RWPE2 (cell line): ENCODE data around the gene PATJ.

Source experiments
- ATAC-seq: fragments of 200-7000 bp; cut with Tn5 transposase; 3 replicates; pipeline ENCODE4 v1.9.1; 2021; ENCODE audit warnings: low read depth
- DNase-seq: peaks from one replicate; pipeline ENCODE4 v3.0.0-alpha.2; 2020; ENCODE audit warnings: low spot score
- H3K27ac ChIP-seq: fragments of 450-650 bp; 2 replicates; pipeline ENCODE4 v1.5.1; 2017; ENCODE audit warnings: mild to moderate bottlenecking; ENCODE audit not compliant: poor library complexity, severe bottlenecking
- H3K27me3 ChIP-seq: fragments of 250-450 bp; sonication (Bioruptor Pico); 2 replicates; pipeline ENCODE4 v1.5.1; 2021; ENCODE audit warnings: mild to moderate bottlenecking, moderate library complexity; ENCODE audit not compliant: insufficient read depth, poor library complexity, severe bottlenecking
- H3K36me3 ChIP-seq: fragments of 250-450 bp; sonication (Bioruptor Pico); 2 replicates; pipeline ENCODE4 v1.5.1; 2020; ENCODE audit warnings: low read depth, mild to moderate bottlenecking, moderate library complexity
- H3K4me1 ChIP-seq: fragments of 250-450 bp; sonication (Bioruptor Pico); 2 replicates; pipeline ENCODE4 v1.5.1; 2021; ENCODE audit warnings: mild to moderate bottlenecking, moderate library complexity; ENCODE audit not compliant: insufficient read depth, poor library complexity, severe bottlenecking
- H3K4me3 ChIP-seq: fragments of 250-450 bp; sonication (Bioruptor Pico); 2 replicates; pipeline ENCODE4 v1.5.1; 2021; ENCODE audit warnings: mild to moderate bottlenecking, moderate library complexity; ENCODE audit not compliant: severe bottlenecking
- H3K9me3 ChIP-seq: fragments of 250-450 bp; sonication (Bioruptor Pico); 2 replicates; pipeline ENCODE4 v1.5.1; 2021; ENCODE audit warnings: mild to moderate bottlenecking, moderate library complexity; ENCODE audit not compliant: severe bottlenecking
- CTCF ChIP-seq: fragments of 450-650 bp; IDR thresholded peaks from one replicate; pipeline ENCODE4 v1.5.1; 2017; ENCODE audit warnings: mild to moderate bottlenecking, moderate library complexity; ENCODE audit not compliant: poor library complexity, severe bottlenecking

PATJ gene

GRCh38 chr1:62107923-62108322 is 365.6 kb downstream of the PATJ start:
- H3K4me1 ChIP-seq, result no peaks in the 10 kb centered on the region
- no peak overlapping the region for H3K4me3 ChIP-seq
- peak; percentile 50; the same call in 1 of the 3 replicates for ATAC-seq
- no peaks in the 10 kb centered on the region for H3K9me3 ChIP-seq
- TF ChIP-seq CTCF, result no peak
- no peaks in the 10 kb centered on the region for H3K27me3 ChIP-seq
- no peaks in the 10 kb centered on the region for H3K36me3 ChIP-seq
- no peak overlapping the region for H3K27ac ChIP-seq
- DNase-seq, result no peak

- Histone ChIP-seq H3K9me3 (no peaks in the 10 kb centered on the region), H3K27me3 (no peaks in the 10 kb centered on the region), H3K36me3 (no peaks in the 10 kb centered on the region), H3K4me1 (no peaks in the 10 kb centered on the region), H3K4me3 (no peak overlapping the region), H3K27ac (no peak overlapping the region)
- no peak for TF ChIP-seq CTCF
- DNase-seq (no peak), ATAC-seq (no peak)
These were observed 366.8 kb downstream of the PATJ start for GRCh38 chr1:62109124-62109523.

GRCh38 chr1:62110198-62110817 is 368.0 kb downstream of the PATJ start:
- ATAC-seq (no peak), DNase-seq (no peak)
- H3K27ac ChIP-seq, result no peak overlapping the region
- no peaks in the 10 kb centered on the region for H3K36me3 ChIP-seq
- H3K27me3 ChIP-seq, result no peaks in the 10 kb centered on the region
- H3K9me3 ChIP-seq, result no peaks in the 10 kb centered on the region
- no peak overlapping the region for H3K4me3 ChIP-seq
- TF ChIP-seq CTCF, result no peak
- no peaks in the 10 kb centered on the region for H3K4me1 ChIP-seq

- Histone ChIP-seq H3K27me3 (no peaks in the 10 kb centered on the region), H3K36me3 (no peaks in the 10 kb centered on the region), H3K4me1 (no peaks in the 10 kb centered on the region), H3K9me3 (no peaks in the 10 kb centered on the region), H3K27ac (no peak overlapping the region), H3K4me3 (no peak overlapping the region)
- no peak for DNase-seq
- TF ChIP-seq CTCF, result no peak
- no peak for ATAC-seq
These were observed 368.8 kb downstream of the PATJ start for GRCh38 chr1:62111084-62111483.

GRCh38 chr1:62113507-62113906 is 371.2 kb downstream of the PATJ start:
- no peak for TF ChIP-seq CTCF
- DNase-seq (no peak), ATAC-seq (no peak)
- Histone ChIP-seq H3K27me3 (no peaks in the 10 kb centered on the region), H3K9me3 (no peaks in the 10 kb centered on the region), H3K4me1 (no peaks in the 10 kb centered on the region), H3K4me3 (no peak overlapping the region), H3K36me3 (peaks cover 5% of the 10 kb centered on the region; the same call in 1 of the 2 replicates), H3K27ac (no peak overlapping the region)
